Spleen (tissue), 11 donors: ENCODE measurements around the gene ZGPAT. TPM values are rescaled to one million over a fixed set of nuclear protein-coding genes. Genes with fewer than 3 reads are reported as not detected.

Experiments used
- DNase-seq: peaks from one replicate; pipeline ENCODE4 v3.0.0-alpha.2; 2020
- H3K27ac ChIP-seq, 8 donors: fragments of 200-600 bp; sonication (generic) in 7 of 8; 1 replicate in 4 of 8; 2 replicates in 4 of 8; pipeline versions ENCODE4 v1.5.0 to v1.8.0; 2016 to 2021; ENCODE audit warnings: inconsistent platforms in 4 of 8, mild to moderate bottlenecking in 4 of 8, moderate library complexity in 1 of 8
- H3K27me3 ChIP-seq, 7 donors: fragments of 200-600 bp; sonication (generic) in 6 of 7; replicated peaks in 1 of 7; 1 replicate in 4 of 7; 2 replicates in 3 of 7; pipeline versions ENCODE4 v1.5.0 to v1.8.0; 2016 to 2021; ENCODE audit warnings: inconsistent platforms in 3 of 7, mild to moderate bottlenecking in 1 of 7
- H3K36me3 ChIP-seq, 6 donors: fragments of 200-600 bp; sonication (generic) in 5 of 6; 1 replicate in 4 of 6; 2 replicates in 2 of 6; pipeline versions ENCODE4 v1.5.0 to v1.8.0; 2016 to 2021; ENCODE audit warnings: inconsistent platforms in 2 of 6
- H3K4me1 ChIP-seq, 6 donors: fragments of 200-600 bp; sonication (generic) in 5 of 6; 1 replicate in 3 of 6; 2 replicates in 3 of 6; pipeline versions ENCODE4 v1.5.0 to v1.8.0; 2016 to 2021; ENCODE audit warnings: inconsistent platforms in 3 of 6
- H3K4me3 ChIP-seq, 8 donors: fragments of 200-600 bp; sonication (generic) in 7 of 8; 1 replicate in 4 of 8; 2 replicates in 4 of 8; pipeline versions ENCODE4 v1.5.0 to v1.8.0; 2016 to 2021; ENCODE audit warnings: inconsistent platforms in 4 of 8, mild to moderate bottlenecking in 4 of 8, moderate library complexity in 2 of 8
- H3K9me3 ChIP-seq, 8 donors: fragments of 200-600 bp; sonication (generic) in 7 of 8; 1 replicate in 4 of 8; 2 replicates in 4 of 8; pipeline versions ENCODE4 v1.5.0 to v1.8.0; 2016 to 2021; ENCODE audit warnings: inconsistent platforms in 4 of 8
- POLR2A ChIP-seq, 3 donors: fragments of 450-650 bp; IDR thresholded peaks; one replicate each; pipeline ENCODE4 v1.5.1; 2017; ENCODE audit warnings: antibody characterized with exemption in 3 of 3, mild to moderate bottlenecking in 1 of 3
- POLR2AphosphoS5 ChIP-seq, 3 donors: sonication (generic); formaldehyde crosslinking; IDR thresholded peaks; one replicate each; pipeline ENCODE4 v1.5.1; 2017; ENCODE audit warnings: antibody characterized with exemption in 3 of 3
- whole genome bisulfite sequencing, 5 donors: extraction: QIAGEN DNeasy Blood & Tissue Kit in 3 of 5; methylation state at CpG; one replicate each; pipeline versions ENCODE4 v1.1.5 to v1.1.7; 2013 to 2018; 5-methylcytosine and 5-hydroxymethylcytosine counted together
- intact Hi-C: fragments of 100-400 bp; cut with DNase I; formaldehyde crosslinking; loops from one replicate; pipeline ENCODE4 v1.15.0; 2023; ENCODE audit warnings: low total_unique reads
- polyA plus RNA-seq, 3 donors: library from polyadenylated mRNA; stranded (reverse); fragments of 200-250 nt; gene quantifications; one replicate each; pipeline ENCODE4 v1.2.1, GENCODE V29; 2013
- total RNA-seq, 7 donors: library from RNA; depleted of rRNA in 3 of 7; stranded (reverse); fragments of >200 nt in 3 of 7; fragmentation: NEBNext Ultra II Directional in 4 of 7; extraction: Animal tissue kit (Norgen Biotek cat#: 25700) in 4 of 7; gene quantifications; one replicate each; pipeline versions ENCODE4 v1.1.0 to v1.2.1, GENCODE V29; 2016 to 2021
- TF ChIP-seq, protein P1 (sequence below), 11 experiments: fragments of 200-600 bp in 7 of 11; fragments of 450-650 bp in 4 of 11; sonication (generic) in 4 of 11; IDR thresholded peaks in 8 of 11; conservative IDR thresholded peaks in 3 of 11; 1 replicate in 7 of 11; 2 replicates in 4 of 11; pipeline versions ENCODE4 v1.4.0 to v1.8.0; 2016 to 2021; ENCODE audit warnings: antibody characterized with exemption in 11 of 11, inconsistent platforms in 4 of 11, mild to moderate bottlenecking in 1 of 11
- donor health status: healthy with polysubstance abuse.
- donor health status: DM: no; HTN: no; CAD: no; lungs with moderate emphysema.
- donor health status: DM: no; HTN: no; CAD: no.
- donor health status: Bipolar disorder and iron deficiency.
- donor health status: healthy.
- donor health status: DM: no; HTN: no; CAD: no.
- donor health status: DM: yes; HTN: yes; CAD: no.

ZGPAT gene
- total and polyA plus RNA-seq, 10 donors, result 23.6 to 72.8 (median 38.2) TPM

DNA sequence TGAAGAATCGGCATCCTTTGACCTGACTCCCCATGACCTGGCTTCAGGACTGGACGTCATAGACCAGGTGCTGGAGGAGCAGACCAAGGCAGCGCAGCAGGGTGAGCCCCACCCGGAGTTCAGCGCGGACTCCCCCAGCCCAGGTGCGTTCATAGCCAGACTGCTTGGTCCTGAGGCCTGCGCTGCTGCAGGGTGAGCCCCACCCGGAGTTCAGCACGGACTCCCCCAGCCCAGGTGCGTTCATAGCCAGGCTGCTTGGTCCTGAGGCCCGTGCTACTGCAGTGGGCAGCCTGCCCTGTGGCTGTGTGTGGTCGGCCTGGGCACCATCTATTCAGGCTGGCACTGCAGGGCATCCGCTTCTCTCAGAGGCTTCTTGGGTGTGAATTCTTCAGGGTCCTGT, 33.9 kb upstream of the ZGPAT start:
- 88 to 98% (median 95%) methylated on average over 7 to 14 of the region's 14 CpGs for WGBS, 5 donors
- peaks cover under 1 to 92% (median 22%) of the 10 kb centered on the region in 6 donors for H3K36me3 ChIP-seq
- no peak overlapping the region for H3K4me3 ChIP-seq
- intact Hi-C loops, result no loop called here
- no peaks in the 10 kb centered on the region for H3K9me3 ChIP-seq
- no peaks in the 10 kb centered on the region for H3K27me3 ChIP-seq
- no peak overlapping the region for H3K27ac ChIP-seq
- DNase-seq, result no peak
- TF ChIP-seq POLR2AphosphoS5 (IDR thresholded peaks at IDR 0.05) (no peak), POLR2A (IDR thresholded peaks at IDR 0.05) (no peak)
- TF ChIP-seq, protein P1, sequence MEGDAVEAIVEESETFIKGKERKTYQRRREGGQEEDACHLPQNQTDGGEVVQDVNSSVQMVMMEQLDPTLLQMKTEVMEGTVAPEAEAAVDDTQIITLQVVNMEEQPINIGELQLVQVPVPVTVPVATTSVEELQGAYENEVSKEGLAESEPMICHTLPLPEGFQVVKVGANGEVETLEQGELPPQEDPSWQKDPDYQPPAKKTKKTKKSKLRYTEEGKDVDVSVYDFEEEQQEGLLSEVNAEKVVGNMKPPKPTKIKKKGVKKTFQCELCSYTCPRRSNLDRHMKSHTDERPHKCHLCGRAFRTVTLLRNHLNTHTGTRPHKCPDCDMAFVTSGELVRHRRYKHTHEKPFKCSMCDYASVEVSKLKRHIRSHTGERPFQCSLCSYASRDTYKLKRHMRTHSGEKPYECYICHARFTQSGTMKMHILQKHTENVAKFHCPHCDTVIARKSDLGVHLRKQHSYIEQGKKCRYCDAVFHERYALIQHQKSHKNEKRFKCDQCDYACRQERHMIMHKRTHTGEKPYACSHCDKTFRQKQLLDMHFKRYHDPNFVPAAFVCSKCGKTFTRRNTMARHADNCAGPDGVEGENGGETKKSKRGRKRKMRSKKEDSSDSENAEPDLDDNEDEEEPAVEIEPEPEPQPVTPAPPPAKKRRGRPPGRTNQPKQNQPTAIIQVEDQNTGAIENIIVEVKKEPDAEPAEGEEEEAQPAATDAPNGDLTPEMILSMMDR (IDR thresholded peaks at IDR 0.05 in 8 of 11, conservative IDR thresholded peaks at IDR 0.05 in 3 of 11), result no peak
- H3K4me1 ChIP-seq, result no peaks in the 10 kb centered on the region

DNA sequence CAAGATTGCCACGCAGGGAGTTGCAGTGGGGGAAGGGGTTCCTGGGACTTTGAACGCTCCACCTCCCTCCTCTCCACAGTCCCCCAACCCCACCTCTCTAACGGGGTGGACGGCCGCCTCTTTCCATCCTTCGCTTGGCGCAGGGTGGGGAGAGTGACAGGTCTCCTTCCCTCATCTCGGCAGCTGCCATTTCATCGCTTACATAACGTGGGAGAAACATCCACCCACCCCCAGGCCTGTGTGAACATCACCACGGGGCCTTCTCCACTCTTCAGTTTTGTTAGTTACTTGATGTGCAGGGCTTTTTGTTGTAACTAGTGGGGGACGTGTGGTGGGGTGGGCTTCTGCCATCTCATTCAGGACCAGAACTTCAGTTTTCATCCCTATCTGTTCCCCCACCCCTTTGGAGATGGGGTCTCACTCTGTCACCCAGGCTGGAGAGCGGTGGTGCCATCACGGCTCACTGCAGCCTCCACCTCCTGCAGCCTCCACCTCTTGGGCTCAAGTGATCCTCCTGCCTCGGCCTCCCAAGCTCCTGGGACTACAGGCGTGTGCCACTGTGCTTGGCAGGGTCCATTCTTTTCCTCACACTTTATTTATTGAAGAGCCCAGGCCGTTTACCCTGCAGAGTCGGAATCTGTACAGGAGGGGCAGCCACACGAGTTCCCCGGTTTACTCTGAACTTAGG, 32.0 kb upstream of the ZGPAT start:
- no peak for DNase-seq
- intact Hi-C loops, result no loop called here
- H3K9me3 ChIP-seq, result no peaks in the 10 kb centered on the region

DNA sequence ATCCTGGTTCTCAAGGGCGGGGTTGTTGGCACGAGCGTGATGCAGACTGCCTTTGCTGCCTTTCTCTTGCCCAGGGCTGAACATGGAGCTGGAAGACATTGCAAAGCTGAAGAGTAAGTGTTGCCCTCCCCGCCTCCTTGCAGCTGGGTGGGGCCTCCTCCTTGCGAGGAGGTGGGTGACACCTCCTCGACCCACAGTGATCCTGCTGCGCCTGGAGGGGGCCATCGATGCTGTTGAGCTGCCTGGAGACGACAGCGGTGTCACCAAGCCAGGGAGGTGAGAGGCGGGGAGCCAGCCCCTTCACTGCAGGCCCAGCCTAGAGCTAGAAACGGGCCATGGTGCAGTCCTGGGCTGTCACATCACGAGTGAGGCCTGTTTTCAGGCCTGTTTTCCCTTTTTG, 29.8 kb upstream of the ZGPAT start:
- Histone ChIP-seq H3K27me3 (no peaks in the 10 kb centered on the region), H3K4me3 (no peak overlapping the region), H3K4me1 (peaks cover 6 to 15% (median 9%) of the 10 kb centered on the region in 6 donors), H3K27ac (no peak overlapping the region), H3K9me3 (no peaks in the 10 kb centered on the region), H3K36me3 (peaks cover 0 to 82% (median 21%) of the 10 kb centered on the region in 6 donors)
- intact Hi-C loops, result no loop called here
- peak in 2 of 3 donors; percentile 20 to 41 for TF ChIP-seq POLR2AphosphoS5 (IDR thresholded peaks at IDR 0.05)
- TF ChIP-seq POLR2A (IDR thresholded peaks at IDR 0.05), result no peak
- WGBS, 5 donors, result 85 to 97% (median 91%) methylated on average over 9 to 13 of the region's 13 CpGs
- no peak for DNase-seq

More for the DNA sequence above, 32.0 kb upstream of the ZGPAT start:
- TF ChIP-seq POLR2A (IDR thresholded peaks at IDR 0.05) (no peak), POLR2AphosphoS5 (IDR thresholded peaks at IDR 0.05) (no peak)
- TF ChIP-seq, protein P1 (IDR thresholded peaks at IDR 0.05 in 8 of 11, conservative IDR thresholded peaks at IDR 0.05 in 3 of 11), result no peak
- Histone ChIP-seq H3K4me1 (no peaks in the 10 kb centered on the region), H3K27me3 (no peaks in the 10 kb centered on the region), H3K27ac (no peak overlapping the region), H3K36me3 (peaks cover 0 to 99% (median 24%) of the 10 kb centered on the region in 6 donors), H3K4me3 (no peak overlapping the region)
- 94 to 96% (median 96%) methylated on average over 17 to 20 of the region's 20 CpGs for WGBS, 5 donors

DNA sequence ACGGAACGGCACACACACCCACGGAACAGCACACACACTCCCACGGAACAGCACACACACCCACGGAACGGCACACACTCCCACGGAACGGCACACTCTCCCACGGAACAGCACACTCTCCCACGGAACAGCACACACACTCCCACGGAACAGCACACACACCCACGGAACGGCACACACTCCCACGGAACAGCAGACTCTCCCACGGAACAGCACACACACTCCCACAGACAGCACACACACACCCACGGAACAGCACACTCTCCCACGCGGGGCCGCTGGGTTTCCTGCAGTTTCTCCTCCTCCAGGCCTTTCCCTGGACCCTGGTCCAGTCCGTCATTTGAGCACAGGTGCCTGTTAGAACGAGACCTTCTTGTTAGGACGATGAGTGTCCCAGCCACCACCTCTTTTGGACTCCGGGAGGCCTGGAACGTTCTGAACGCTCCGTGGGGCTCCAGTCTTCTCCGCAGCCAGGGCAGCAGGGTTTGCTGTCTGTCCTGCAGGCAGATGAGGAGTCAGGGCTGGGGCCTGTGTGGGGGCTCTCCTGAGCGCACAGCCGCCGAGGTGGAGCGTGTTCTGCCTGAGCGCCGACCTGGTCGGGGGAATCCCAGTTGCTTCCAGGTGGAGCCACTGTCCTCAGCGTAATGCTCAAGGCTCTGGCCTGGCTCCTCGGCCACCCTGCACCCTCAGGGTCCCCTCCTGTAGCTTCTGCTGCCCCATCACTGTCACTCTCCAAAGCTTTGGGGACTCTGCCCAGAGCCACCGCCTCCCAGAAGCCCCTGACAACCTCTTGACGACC, 29.0 kb upstream of the ZGPAT start:
- peaks cover 0 to 74% (median 19%) of the 10 kb centered on the region in 6 donors for H3K36me3 ChIP-seq

More for the DNA sequence above, 29.0 kb upstream of the ZGPAT start:
- no peak overlapping the region for H3K4me3 ChIP-seq
- DNase-seq, result no peak
- no peak for TF ChIP-seq POLR2A (IDR thresholded peaks at IDR 0.05)
- TF ChIP-seq, protein P1 (IDR thresholded peaks at IDR 0.05 in 8 of 11, conservative IDR thresholded peaks at IDR 0.05 in 3 of 11), result no peak
- peak in 1 of 3 donors; percentile 30 for TF ChIP-seq POLR2AphosphoS5 (IDR thresholded peaks at IDR 0.05)
- intact Hi-C loops, result no loop called here
- no peaks in the 10 kb centered on the region for H3K27me3 ChIP-seq
- H3K9me3 ChIP-seq, result no peaks in the 10 kb centered on the region
- H3K27ac ChIP-seq, result no peak overlapping the region
- WGBS, 5 donors, result 89 to 91% (median 90%) methylated on average over 38 of the region's 38 CpGs
- H3K4me1 ChIP-seq, result peaks cover 6 to 23% (median 13%) of the 10 kb centered on the region in 6 donors
